ENCODE measurements around the gene ZDHHC14. TPM values are rescaled to one million over a fixed set of nuclear protein-coding genes. Genes with fewer than 3 reads are reported as not detected.

Gene ZDHHC14
- total RNA-seq, 2 experiments from 2014 or later, result 2.4 to 2.5 TPM

DNA sequence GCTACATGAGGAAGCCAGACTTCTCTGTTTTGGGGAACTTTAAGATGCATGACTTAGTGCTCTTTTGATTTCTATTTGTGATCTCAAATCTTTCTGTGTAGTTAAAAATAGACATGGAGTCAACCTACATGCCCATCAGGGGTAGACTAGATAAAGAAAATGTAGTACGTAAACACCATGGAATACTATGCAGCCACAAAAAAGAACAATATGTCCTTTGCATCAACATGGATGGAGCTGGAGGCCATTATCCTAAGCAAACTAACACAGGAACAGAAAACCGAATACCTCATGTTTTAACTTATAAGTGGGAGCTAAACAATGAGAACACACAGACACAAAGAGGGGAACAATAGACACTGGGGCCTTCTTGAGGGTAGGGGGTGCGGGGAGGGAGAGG is 102.8 kb downstream of the ZDHHC14 start:
- Mint-ChIP-seq H3K27me3 (no peaks in the 10 kb centered on the region), H3K4me1 (peaks cover 15% of the 10 kb centered on the region), H3K36me3 (ENCODE audit: low read depth) (no peaks in the 10 kb centered on the region), H3K9me3 (ENCODE audit: low read depth) (no peaks in the 10 kb centered on the region), H3K4me3 (no peak overlapping the region), H3K27ac (no peak overlapping the region)
- DNase-seq (no peak), ATAC-seq (no peak)
- intact Hi-C loops (cut with DNase I, micrococcal nuclease), result no loop called here
- ChIA-PET POLR2A (no interaction called here), CTCF (interaction anchor here (0.8 kb wide), 1 partner anchor 54 kb away, joined by 3 read pairs; no protein-coding TSS in a partner anchor)

DNA sequence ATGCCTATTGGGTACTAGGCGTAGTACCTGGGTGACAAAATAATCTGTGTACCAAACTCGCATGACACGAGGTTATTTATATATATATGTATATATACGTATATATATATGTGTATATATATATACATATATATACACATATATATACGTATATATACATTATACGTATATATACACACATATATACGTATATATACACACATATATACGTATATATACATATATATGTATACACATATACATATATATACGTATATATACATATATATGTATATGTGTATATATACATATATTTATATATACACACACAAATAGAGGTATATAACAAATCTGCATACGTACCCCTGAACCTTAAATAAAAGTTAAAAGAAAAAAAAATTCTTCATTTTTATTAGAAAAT is 103.2 kb downstream of the ZDHHC14 start:
- no peaks in the 10 kb centered on the region for H3K27me3 Mint-ChIP-seq
- CTCF ChIA-PET, result interaction anchor here (0.7 kb wide), 1 partner anchor 22 kb away, joined by 4 read pairs; no protein-coding TSS in a partner anchor
- peaks cover 15% of the 10 kb centered on the region for H3K4me1 Mint-ChIP-seq
- DNase-seq (no peak), ATAC-seq (no peak)
- no peak overlapping the region for H3K27ac Mint-ChIP-seq
- no peaks in the 10 kb centered on the region for H3K36me3 Mint-ChIP-seq (ENCODE audit: low read depth)
- no peak overlapping the region for H3K4me3 Mint-ChIP-seq
- no peaks in the 10 kb centered on the region for H3K9me3 Mint-ChIP-seq (ENCODE audit: low read depth)
- POLR2A ChIA-PET, result no interaction called here
- intact Hi-C loops (cut with DNase I, micrococcal nuclease), result no loop called here

DNA sequence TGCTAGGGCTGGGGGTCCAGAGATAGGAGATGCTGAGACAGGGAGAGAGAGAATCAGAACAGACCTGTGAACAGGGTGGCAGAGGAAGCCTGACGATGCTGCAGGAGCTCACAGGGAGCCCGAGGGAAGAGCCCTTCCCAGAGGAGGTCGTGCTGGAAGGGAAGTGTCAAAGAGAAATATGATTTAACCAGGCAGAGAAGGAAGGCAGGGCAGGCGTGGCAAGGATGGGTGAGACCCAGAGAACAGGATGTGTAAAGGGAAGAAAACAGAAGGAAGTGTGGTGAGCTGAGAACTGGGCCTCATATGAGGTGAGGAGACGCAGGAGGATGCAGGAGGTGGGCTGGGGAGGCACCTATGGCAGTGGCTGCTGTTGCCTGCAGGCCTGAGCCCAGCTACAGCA is 105.6 kb downstream of the ZDHHC14 start:
- H3K4me1 Mint-ChIP-seq, result peaks cover 21% of the 10 kb centered on the region
- no peak overlapping the region for H3K4me3 Mint-ChIP-seq
- DNase-seq, result peak; percentile 45
- H3K9me3 Mint-ChIP-seq (ENCODE audit: low read depth), result no peaks in the 10 kb centered on the region
- ChIA-PET CTCF (interaction anchor here (0.6 to 1.8 kb wide), 5 partner anchors 9 to 173 kb away, joined by 3 to 5 read pairs (median 3); no protein-coding TSS in a partner anchor), POLR2A (no interaction called here)
- H3K27ac Mint-ChIP-seq, result peak overlapping the region; percentile 21
- H3K36me3 Mint-ChIP-seq (ENCODE audit: low read depth), result no peaks in the 10 kb centered on the region
- peak; percentile 83 for ATAC-seq
- H3K27me3 Mint-ChIP-seq, result peaks cover 4% of the 10 kb centered on the region
- intact Hi-C loops (cut with DNase I, micrococcal nuclease), result no loop called here

DNA sequence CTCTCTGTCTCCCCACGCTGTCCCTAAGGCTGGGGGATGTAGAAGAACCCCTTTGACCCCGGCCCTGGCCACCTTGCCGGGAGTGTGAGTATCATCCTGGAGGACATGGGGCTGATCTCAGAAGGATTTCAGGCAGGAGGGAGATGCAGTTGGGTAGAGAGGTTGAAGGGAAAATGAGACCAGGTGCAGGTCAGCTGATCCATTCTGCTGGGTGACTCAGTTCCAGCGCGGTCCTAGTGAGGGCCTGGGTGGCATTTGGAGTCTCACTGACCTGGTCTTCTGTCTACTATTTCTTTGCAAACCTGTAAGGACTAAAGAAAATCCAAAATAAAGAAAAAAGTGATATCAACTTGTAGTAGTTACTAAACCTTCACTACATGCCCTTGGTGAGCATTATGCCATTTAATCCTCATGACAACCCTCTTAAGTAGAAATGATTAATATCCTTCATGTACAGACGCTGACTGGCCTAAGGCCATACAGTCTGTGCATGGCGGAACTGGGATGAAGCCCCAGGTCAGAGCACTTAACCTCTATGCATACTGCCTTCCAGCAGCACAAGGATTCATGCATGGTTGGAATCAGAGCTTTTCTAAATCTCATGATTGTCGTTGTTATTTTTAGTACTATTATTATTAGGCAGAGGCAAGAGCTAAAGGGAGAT is 106.3 kb downstream of the ZDHHC14 start:
- Mint-ChIP-seq H3K4me3 (no peak overlapping the region), H3K36me3 (ENCODE audit: low read depth) (no peaks in the 10 kb centered on the region), H3K27ac (no peak overlapping the region), H3K4me1 (peaks cover 21% of the 10 kb centered on the region), H3K27me3 (peaks cover 4% of the 10 kb centered on the region), H3K9me3 (ENCODE audit: low read depth) (no peaks in the 10 kb centered on the region)
- ChIA-PET POLR2A (interaction anchor here (0.6 kb wide), 1 partner anchor 233 kb away, joined by 3 read pairs; no protein-coding TSS in a partner anchor), CTCF (interaction anchor here (1.8 kb wide), 1 partner anchor 10 kb away, joined by 5 read pairs; no protein-coding TSS in a partner anchor)
- intact Hi-C loops (cut with DNase I, micrococcal nuclease), result no loop called here
- ATAC-seq, result peak; percentile 12
- DNase-seq, result no peak

DNA sequence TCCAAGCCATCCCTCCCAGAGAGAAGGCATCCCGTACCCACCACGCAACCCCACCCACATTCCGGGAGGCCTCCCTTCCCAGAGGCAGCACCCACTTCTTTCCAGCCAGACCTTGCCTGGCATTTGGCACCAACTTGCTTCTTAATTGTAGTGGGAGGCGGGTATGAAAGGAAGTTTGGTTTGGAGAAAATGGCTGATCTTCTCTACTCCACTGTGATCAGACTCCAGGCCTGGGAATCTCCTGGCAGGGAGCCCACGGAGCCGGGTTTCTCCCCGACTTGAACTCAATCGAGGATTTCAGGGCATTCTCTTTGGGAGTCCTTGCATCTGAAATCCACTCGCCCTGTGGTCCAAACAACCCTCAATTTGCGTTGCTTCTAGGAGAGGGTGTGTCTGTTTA is 107.1 kb downstream of the ZDHHC14 start:
- peaks cover 4% of the 10 kb centered on the region for H3K27me3 Mint-ChIP-seq
- DNase-seq (no peak), ATAC-seq (no peak)
- H3K9me3 Mint-ChIP-seq (ENCODE audit: low read depth), result no peaks in the 10 kb centered on the region
- H3K36me3 Mint-ChIP-seq (ENCODE audit: low read depth), result no peaks in the 10 kb centered on the region
- ChIA-PET CTCF (no interaction called here), POLR2A (interaction anchor here (0.6 kb wide), 1 partner anchor 232 kb away, joined by 3 read pairs; no protein-coding TSS in a partner anchor)
- no peak overlapping the region for H3K4me3 Mint-ChIP-seq
- intact Hi-C loops (cut with DNase I, micrococcal nuclease), result no loop called here
- H3K27ac Mint-ChIP-seq, result no peak overlapping the region
- H3K4me1 Mint-ChIP-seq, result peaks cover 21% of the 10 kb centered on the region

DNA sequence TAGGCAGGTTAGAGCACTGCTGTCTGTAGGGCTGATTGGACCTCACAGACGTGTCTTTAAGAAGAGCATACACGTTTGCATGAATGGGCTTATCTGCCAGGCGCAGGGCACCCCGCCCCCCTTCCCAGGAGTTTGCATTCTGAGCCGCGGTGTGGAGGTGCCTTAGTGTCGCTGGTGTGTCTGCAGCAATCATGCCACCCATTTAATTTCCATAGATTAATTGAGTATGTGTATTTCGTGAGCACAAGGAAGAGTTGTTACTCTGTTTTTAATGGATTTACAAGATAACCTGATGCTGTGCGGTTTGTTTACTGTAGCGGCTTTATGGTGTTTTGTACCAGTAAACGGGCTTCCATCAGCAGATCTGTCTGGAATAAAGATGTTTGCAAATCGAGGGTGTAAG is 107.7 kb downstream of the ZDHHC14 start:
- Mint-ChIP-seq H3K36me3 (ENCODE audit: low read depth) (no peaks in the 10 kb centered on the region), H3K27me3 (peaks cover 4% of the 10 kb centered on the region), H3K27ac (no peak overlapping the region), H3K4me1 (peaks cover 21% of the 10 kb centered on the region), H3K4me3 (no peak overlapping the region), H3K9me3 (ENCODE audit: low read depth) (no peaks in the 10 kb centered on the region)
- ATAC-seq, result no peak
- ChIA-PET CTCF (no interaction called here), POLR2A (no interaction called here)
- intact Hi-C loops (cut with DNase I, micrococcal nuclease), result no loop called here
- DNase-seq, result no peak

DNA sequence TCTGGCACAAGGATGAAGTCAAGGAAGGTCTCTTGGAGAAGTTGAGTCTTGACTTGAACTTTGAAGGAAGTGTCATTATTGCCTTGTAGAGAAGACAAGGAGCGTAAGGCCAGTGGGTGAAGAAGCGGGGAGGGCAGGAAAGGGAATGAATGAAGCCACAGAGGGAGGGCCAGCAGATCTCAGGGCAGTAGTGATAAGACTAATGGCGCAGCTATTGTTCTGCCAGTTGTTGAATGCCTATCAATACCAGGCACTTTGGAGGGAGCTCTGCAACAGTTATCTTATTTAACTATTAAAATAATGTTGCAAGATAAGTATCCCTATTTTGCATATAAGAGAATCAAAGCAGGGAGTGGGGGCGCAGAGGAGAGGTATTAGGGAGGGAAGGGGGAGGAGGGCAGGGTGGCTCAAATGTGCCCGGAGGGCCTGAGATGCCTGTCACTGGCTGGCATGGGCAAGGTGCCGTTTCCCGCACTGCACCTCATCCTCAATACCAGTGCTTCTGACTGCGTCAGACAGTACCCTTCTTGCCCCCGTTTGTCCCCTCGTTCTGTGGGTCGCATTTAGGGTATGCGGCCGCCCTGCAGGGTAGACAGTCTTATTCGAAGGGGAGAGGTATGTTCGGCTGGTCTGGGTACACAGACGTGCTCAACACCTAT is 109.8 kb downstream of the ZDHHC14 start:
- DNase-seq (no peak), ATAC-seq (no peak)
- no peaks in the 10 kb centered on the region for H3K9me3 Mint-ChIP-seq (ENCODE audit: low read depth)
- intact Hi-C loops (cut with DNase I, micrococcal nuclease), result no loop called here
- POLR2A ChIA-PET, result no interaction called here
- CTCF ChIA-PET, result no interaction called here
- H3K27ac Mint-ChIP-seq, result no peak overlapping the region
- H3K27me3 Mint-ChIP-seq, result peaks cover 4% of the 10 kb centered on the region
- no peak overlapping the region for H3K4me3 Mint-ChIP-seq
- no peaks in the 10 kb centered on the region for H3K36me3 Mint-ChIP-seq (ENCODE audit: low read depth)
- H3K4me1 Mint-ChIP-seq, result peaks cover 21% of the 10 kb centered on the region

DNA sequence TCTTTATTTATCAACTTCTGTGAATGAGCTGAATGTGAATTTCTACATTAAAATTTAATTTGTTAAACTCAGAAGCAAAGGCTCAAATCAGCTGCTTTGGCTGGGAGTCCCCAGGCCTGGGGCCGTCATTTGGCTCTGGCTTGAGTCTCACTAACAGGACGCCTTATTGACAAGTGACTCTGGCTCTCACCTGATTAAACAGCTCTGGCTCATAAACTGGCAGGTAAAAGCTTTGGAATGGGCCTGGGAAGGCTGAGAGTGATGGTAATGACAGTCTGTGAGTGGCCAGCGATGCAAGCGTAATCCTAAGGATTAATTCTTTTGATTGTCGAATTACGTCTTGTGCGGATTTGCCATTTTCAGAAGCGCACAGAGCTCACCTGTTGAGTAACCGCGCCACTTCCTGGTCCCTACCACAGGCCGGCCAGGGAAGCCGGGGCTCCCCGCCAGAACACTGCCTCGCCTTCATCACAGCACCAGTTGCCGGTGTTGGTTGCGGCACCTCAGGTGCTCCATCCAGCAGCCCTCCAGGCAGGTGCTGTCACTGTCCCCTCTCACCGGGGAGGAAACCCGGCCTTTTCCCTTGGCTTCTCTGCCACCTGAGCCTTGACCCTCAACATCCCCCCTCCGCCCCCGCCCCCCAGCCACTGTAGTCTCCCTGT is 110.7 kb downstream of the ZDHHC14 start:
- ChIA-PET CTCF (no interaction called here), POLR2A (no interaction called here)
- no peak for ATAC-seq
- intact Hi-C loops (cut with DNase I, micrococcal nuclease), result no loop called here
- DNase-seq, result no peak
- Mint-ChIP-seq H3K27ac (no peak overlapping the region), H3K36me3 (ENCODE audit: low read depth) (no peaks in the 10 kb centered on the region), H3K27me3 (peaks cover 4% of the 10 kb centered on the region), H3K4me3 (no peak overlapping the region), H3K4me1 (peaks cover 13% of the 10 kb centered on the region), H3K9me3 (ENCODE audit: low read depth) (peaks cover 2% of the 10 kb centered on the region)

DNA sequence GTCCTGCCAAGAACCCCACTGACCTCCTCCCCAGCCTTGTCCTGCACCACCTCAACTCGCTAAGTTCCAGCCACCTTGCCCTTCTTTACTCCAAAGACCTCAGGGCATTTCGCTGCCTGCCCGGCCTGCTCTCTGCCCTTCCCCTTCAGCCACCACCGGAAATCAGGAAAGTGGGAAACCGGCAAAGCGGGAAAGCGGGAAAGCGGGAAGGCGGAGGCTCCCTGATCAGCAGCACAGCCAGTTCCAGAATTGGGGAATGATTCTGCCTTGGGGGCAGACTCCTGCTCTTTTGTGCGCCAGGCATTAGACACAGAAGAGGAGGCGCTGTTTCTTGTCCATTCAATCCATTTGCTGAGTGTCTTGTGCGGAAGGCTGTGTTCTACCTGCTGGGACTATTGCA is 111.3 kb downstream of the ZDHHC14 start:
- ChIA-PET POLR2A (no interaction called here), CTCF (no interaction called here)
- no peaks in the 10 kb centered on the region for H3K36me3 Mint-ChIP-seq (ENCODE audit: low read depth)
- peaks cover 4% of the 10 kb centered on the region for H3K27me3 Mint-ChIP-seq
- ATAC-seq, result no peak
- peaks cover 8% of the 10 kb centered on the region for H3K4me1 Mint-ChIP-seq
- DNase-seq, result no peak
- H3K4me3 Mint-ChIP-seq, result no peak overlapping the region
- H3K27ac Mint-ChIP-seq, result no peak overlapping the region
- intact Hi-C loops (cut with DNase I, micrococcal nuclease), result no loop called here
- H3K9me3 Mint-ChIP-seq (ENCODE audit: low read depth), result peaks cover 2% of the 10 kb centered on the region

DNA sequence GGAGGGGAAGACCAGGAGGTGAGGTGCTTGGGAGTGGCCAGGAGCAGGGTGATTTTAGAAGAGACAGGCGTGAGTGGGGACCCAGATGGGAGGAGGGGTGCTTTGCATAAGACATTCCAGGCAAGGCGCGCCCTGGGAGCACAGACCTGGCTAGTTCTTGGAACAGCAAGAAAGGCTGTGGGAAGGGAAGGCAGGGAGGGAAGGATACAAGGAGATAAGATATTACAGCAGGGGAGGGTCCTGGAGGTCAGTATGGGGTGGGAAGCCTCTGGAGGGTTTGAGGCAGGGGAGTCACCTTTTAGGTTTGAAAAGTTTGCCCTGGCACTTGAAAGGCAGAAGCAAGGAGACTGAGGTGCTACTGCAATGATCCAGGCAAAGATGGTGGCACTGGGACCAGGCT is 111.8 kb downstream of the ZDHHC14 start:
- Mint-ChIP-seq H3K4me3 (no peak overlapping the region), H3K9me3 (ENCODE audit: low read depth) (peaks cover 2% of the 10 kb centered on the region), H3K36me3 (ENCODE audit: low read depth) (no peaks in the 10 kb centered on the region), H3K27me3 (peaks cover 4% of the 10 kb centered on the region), H3K27ac (no peak overlapping the region), H3K4me1 (peaks cover 13% of the 10 kb centered on the region)
- ATAC-seq (no peak), DNase-seq (no peak)
- ChIA-PET POLR2A (no interaction called here), CTCF (no interaction called here)
- intact Hi-C loops (cut with DNase I, micrococcal nuclease), result no loop called here

DNA sequence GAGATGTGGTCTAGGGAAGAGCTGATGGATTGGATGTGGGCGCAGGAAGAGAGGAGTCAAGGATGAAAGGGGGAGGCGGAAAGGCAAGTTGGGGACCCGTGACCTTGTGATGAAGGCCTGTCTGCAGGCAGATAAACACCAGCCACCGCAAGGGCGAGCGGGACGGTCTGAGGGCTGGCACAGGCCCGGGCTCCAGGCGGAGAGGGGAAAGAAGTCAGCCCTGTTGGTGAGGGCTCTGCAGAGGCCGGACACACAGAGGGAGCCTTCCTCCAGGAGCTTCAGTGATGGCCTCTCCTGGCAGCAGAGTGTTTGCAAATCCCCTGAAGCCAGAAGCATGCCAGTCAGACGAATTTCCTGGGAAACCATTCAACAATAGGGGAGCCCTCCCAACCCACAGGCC is 112.2 kb downstream of the ZDHHC14 start:
- Mint-ChIP-seq H3K9me3 (ENCODE audit: low read depth) (peaks cover 2% of the 10 kb centered on the region), H3K27ac (no peak overlapping the region), H3K27me3 (peaks cover 4% of the 10 kb centered on the region), H3K36me3 (ENCODE audit: low read depth) (no peaks in the 10 kb centered on the region), H3K4me1 (peaks cover 13% of the 10 kb centered on the region), H3K4me3 (no peak overlapping the region)
- ChIA-PET POLR2A (no interaction called here), CTCF (no interaction called here)
- ATAC-seq, result no peak
- DNase-seq, result no peak
- intact Hi-C loops (cut with DNase I, micrococcal nuclease), result no loop called here

DNA sequence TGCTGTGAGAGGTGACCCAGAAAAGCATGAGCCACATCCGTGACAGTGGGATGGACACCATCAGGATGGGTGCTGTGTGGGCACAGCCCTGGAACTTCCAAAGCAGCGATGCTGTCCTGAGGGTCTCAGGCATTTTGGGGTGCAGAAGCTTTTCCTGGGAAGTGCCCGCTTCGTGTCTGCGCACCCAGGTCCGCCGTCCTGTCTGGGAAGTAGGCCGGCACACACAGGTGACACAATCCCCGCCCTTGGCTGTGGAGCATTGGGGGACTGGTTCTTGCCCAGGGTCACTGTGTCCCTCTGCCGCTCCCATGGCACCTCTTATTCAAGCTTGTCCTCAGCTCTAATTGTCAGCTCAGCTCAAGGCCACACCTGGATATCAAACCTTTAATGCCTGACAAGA is 112.6 kb downstream of the ZDHHC14 start:
- intact Hi-C loops (cut with DNase I, micrococcal nuclease), result no loop called here
- Mint-ChIP-seq H3K9me3 (ENCODE audit: low read depth) (peaks cover 2% of the 10 kb centered on the region), H3K36me3 (ENCODE audit: low read depth) (no peaks in the 10 kb centered on the region), H3K4me3 (no peak overlapping the region), H3K27me3 (peaks cover 4% of the 10 kb centered on the region), H3K27ac (no peak overlapping the region), H3K4me1 (peaks cover 13% of the 10 kb centered on the region)
- ATAC-seq, result no peak
- CTCF ChIA-PET, result no interaction called here
- no peak for DNase-seq
- POLR2A ChIA-PET, result no interaction called here

All from activated CD4-positive, alpha-beta T cell treated with anti-CD3 and anti-CD28 coated beads for 36 hours (primary cell).